Lower lobe of right lung (tissue), 2 donors: Measurements from ENCODE around the gene GAS7. TPM values are rescaled to one million over a fixed set of nuclear protein-coding genes. Genes with fewer than 3 reads are reported as not detected.

Experiments
- ATAC-seq, 2 donors: fragments of 200-7000 bp; cut with Tn5 transposase; one replicate each; pipeline ENCODE4 v1.9.1; 2020 to 2022; ENCODE audit warnings: mild to moderate bottlenecking in 2 of 2, moderate library complexity in 2 of 2
- DNase-seq: peaks from one replicate; pipeline ENCODE4 v3.0.0-alpha.2; 2020
- H3K27ac ChIP-seq: fragments of 200-600 bp; one replicate; pipeline ENCODE4 v1.8.0; 2022
- H3K27me3 ChIP-seq: fragments of 200-600 bp; one replicate; pipeline ENCODE4 v1.8.0; 2022; ENCODE audit warnings: low read depth
- H3K36me3 ChIP-seq: fragments of 200-600 bp; one replicate; pipeline ENCODE4 v1.8.0; 2022; ENCODE audit warnings: mild to moderate bottlenecking
- H3K4me1 ChIP-seq: fragments of 200-600 bp; one replicate; pipeline ENCODE4 v1.8.0; 2022
- H3K4me3 ChIP-seq: fragments of 200-600 bp; one replicate; pipeline ENCODE4 v1.8.0; 2022; ENCODE audit warnings: mild to moderate bottlenecking
- H3K9me3 ChIP-seq: fragments of 200-600 bp; one replicate; pipeline ENCODE4 v1.8.0; 2022
- intact Hi-C: fragments of 100-400 bp; cut with DNase I; formaldehyde crosslinking; loops from one replicate; pipeline ENCODE4 v1.11.0; 2022
- total RNA-seq: library from RNA; stranded (reverse); fragmentation: NEBNext Ultra II Directional; extraction: Animal tissue kit (Norgen Biotek cat#: 25700); gene quantifications from one replicate; pipeline ENCODE4 v1.2.1, GENCODE V29; 2021
- TF ChIP-seq, protein P1 (sequence below): fragments of 200-600 bp; IDR thresholded peaks from one replicate; pipeline ENCODE4 v1.8.0; 2022; ENCODE audit warnings: antibody characterized with exemption, mild to moderate bottlenecking
- donor health status: DM: no; HTN: yes; CAD: no; lungs with severe emphysema.

Gene GAS7
- total RNA-seq, 1 donor from 2014 or later, result 54.1 TPM

DNA sequence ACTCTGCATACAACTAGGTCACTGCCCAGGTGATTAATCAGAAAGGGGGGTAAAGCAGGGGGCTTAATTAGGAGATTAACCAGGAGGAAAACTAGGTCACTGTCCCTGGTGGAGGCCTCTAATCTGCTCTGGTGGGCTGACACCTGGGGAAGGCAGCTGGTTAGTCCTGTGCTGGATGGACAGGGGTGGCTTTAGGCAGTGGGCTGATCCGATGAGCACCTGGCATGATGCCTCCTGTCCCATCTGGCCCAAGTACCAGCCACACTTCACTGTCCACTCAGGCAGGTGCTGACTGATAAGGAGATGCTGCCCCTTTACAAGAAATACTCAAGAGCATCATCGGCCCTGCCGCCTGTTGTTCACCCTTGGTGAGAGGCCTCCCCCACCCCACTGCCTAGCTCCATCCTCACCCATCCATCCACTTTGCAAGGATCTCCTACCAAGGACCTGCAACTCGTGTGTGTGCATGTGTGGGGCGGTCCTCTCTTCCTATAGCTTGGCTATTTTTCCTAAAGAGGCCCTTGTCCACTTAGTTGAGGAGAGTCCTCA lies 279.5 kb downstream of the GAS7 start:
- no peak overlapping the region for H3K4me3 ChIP-seq
- H3K4me1 ChIP-seq, result no peaks in the 10 kb centered on the region
- no peak for ATAC-seq
- no peak overlapping the region for H3K27ac ChIP-seq
- H3K36me3 ChIP-seq, result peaks cover 55% of the 10 kb centered on the region
- intact Hi-C loops, result no loop called here
- H3K9me3 ChIP-seq, result no peaks in the 10 kb centered on the region
- TF ChIP-seq, protein P1, sequence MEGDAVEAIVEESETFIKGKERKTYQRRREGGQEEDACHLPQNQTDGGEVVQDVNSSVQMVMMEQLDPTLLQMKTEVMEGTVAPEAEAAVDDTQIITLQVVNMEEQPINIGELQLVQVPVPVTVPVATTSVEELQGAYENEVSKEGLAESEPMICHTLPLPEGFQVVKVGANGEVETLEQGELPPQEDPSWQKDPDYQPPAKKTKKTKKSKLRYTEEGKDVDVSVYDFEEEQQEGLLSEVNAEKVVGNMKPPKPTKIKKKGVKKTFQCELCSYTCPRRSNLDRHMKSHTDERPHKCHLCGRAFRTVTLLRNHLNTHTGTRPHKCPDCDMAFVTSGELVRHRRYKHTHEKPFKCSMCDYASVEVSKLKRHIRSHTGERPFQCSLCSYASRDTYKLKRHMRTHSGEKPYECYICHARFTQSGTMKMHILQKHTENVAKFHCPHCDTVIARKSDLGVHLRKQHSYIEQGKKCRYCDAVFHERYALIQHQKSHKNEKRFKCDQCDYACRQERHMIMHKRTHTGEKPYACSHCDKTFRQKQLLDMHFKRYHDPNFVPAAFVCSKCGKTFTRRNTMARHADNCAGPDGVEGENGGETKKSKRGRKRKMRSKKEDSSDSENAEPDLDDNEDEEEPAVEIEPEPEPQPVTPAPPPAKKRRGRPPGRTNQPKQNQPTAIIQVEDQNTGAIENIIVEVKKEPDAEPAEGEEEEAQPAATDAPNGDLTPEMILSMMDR, result no peak
- no peaks in the 10 kb centered on the region for H3K27me3 ChIP-seq
- no peak for DNase-seq

DNA sequence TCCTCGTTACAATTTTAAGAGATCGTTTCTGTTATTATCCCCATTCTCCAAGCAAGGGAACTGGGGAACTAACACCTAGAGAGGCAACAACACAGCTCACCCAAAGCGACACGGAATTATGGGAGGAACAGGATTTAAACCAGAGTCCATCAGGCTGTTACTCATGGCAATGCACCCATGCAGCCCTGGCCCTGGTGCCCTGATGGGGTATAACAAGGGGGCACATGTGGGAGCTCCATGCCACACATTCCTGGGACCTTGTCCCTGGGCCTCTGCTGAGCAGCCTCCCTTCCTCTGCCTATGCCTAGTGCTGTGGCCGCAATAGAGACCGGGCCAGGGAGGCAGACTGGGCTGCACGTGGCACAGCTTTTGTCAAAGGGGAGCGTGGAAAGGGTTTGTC lies 280.1 kb downstream of the GAS7 start:
- Histone ChIP-seq H3K9me3 (no peaks in the 10 kb centered on the region), H3K27me3 (no peaks in the 10 kb centered on the region), H3K4me1 (no peaks in the 10 kb centered on the region), H3K27ac (no peak overlapping the region), H3K4me3 (no peak overlapping the region), H3K36me3 (peaks cover 51% of the 10 kb centered on the region)
- ATAC-seq (peak in 1 of 2 donors; percentile 16), DNase-seq (no peak)
- intact Hi-C loops, result no loop called here
- TF ChIP-seq, protein P1, result no peak

DNA sequence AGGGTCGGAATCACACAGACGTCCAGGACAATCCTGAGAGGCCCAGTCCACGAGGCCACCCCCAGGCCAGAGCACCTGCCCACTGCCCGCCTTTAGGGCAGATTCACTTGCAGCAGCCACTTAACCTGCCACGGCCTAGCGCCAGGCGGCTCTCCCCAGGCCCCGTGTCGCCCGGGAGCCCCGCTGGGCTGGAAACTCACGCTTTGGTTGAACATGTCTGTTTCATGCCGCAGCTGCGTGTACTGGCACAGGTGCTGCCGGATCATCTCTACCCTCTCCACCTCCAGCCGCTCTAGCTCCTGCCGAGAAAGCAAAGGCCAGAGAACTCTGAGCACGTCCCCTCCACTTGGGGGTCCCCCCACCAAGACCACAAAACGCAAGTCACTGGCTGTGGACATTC lies 280.6 kb downstream of the GAS7 start:
- H3K27ac ChIP-seq, result no peak overlapping the region
- ATAC-seq (no peak), DNase-seq (no peak)
- no peak overlapping the region for H3K4me3 ChIP-seq
- H3K4me1 ChIP-seq, result no peaks in the 10 kb centered on the region
- TF ChIP-seq, protein P1, result no peak
- intact Hi-C loops, result no loop called here
- no peaks in the 10 kb centered on the region for H3K27me3 ChIP-seq
- H3K9me3 ChIP-seq, result no peaks in the 10 kb centered on the region
- H3K36me3 ChIP-seq, result peaks cover 54% of the 10 kb centered on the region

DNA sequence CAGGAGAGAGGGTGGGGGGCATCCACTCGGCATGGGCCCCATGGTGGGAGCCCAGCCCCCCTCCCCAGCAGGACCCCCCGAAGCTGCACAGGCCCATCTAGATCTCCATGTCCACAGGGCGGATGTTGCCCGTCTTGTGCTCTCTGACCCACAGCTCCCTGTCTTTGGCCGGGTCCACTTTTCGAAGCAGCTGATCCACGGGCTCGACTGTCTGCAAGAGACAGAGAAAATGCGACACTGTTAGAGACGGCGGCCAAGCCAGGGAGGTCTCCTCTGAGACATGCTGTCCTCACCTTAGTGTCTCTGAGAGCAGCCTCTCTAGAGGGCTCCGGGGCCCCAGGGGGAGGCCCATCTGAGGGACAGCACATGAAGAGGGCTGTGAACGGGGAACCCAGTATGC lies 281.3 kb downstream of the GAS7 start:
- TF ChIP-seq, protein P1, result no peak
- DNase-seq, result no peak
- peaks cover 48% of the 10 kb centered on the region for H3K36me3 ChIP-seq
- intact Hi-C loops, result no loop called here
- H3K4me3 ChIP-seq, result no peak overlapping the region
- no peak for ATAC-seq
- H3K27me3 ChIP-seq, result no peaks in the 10 kb centered on the region
- H3K4me1 ChIP-seq, result no peaks in the 10 kb centered on the region
- no peaks in the 10 kb centered on the region for H3K9me3 ChIP-seq
- H3K27ac ChIP-seq, result no peak overlapping the region

DNA sequence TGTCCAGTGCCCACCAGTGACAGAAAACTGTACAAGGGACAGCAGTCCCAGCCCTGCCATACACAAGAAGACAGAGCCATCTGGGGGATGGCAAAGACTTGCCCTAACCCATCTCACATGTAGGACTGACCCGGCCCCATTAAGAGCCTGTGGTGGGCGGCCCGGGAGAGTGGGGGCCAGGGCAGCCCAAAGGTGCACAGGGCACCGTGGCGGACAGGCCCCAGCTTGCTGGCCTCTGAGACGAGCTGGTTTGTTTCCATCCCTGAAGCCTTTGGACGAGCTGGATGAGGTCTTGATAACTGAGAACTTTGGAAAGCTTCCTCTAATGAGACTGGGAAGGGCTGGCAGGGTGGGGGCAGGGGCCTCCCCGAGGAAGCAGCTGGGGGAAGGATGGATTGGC lies 282.3 kb downstream of the GAS7 start:
- H3K36me3 ChIP-seq, result peaks cover 45% of the 10 kb centered on the region
- TF ChIP-seq, protein P1, result no peak
- H3K4me3 ChIP-seq, result no peak overlapping the region
- intact Hi-C loops, result no loop called here
- H3K27me3 ChIP-seq, result no peaks in the 10 kb centered on the region
- no peaks in the 10 kb centered on the region for H3K9me3 ChIP-seq
- ATAC-seq (no peak), DNase-seq (no peak)
- no peaks in the 10 kb centered on the region for H3K4me1 ChIP-seq
- no peak overlapping the region for H3K27ac ChIP-seq

DNA sequence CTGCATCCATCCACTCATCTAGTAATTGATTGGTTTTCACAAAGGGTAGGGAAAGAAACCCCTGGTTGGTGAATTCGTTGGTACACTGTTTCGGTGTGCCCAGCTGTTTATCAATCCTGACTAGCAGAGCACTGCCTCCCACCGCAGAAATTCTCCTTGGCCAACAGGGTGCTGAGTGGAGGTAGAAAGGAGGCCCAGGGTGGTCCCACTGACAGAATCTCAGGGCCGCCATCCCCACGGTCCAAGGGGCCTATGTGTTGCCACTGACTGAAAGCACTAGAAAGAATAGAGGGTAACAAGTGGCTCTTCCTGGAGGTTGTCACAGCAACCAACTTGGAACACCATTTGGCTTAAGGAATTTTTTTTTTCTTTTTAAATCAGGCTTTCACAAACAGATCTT lies 284.9 kb downstream of the GAS7 start:
- TF ChIP-seq, protein P1, result no peak
- H3K27me3 ChIP-seq, result no peaks in the 10 kb centered on the region
- DNase-seq (no peak), ATAC-seq (no peak)
- H3K4me3 ChIP-seq, result no peak overlapping the region
- no peaks in the 10 kb centered on the region for H3K9me3 ChIP-seq
- intact Hi-C loops, result no loop called here
- peaks cover 41% of the 10 kb centered on the region for H3K36me3 ChIP-seq
- no peak overlapping the region for H3K27ac ChIP-seq
- H3K4me1 ChIP-seq, result no peaks in the 10 kb centered on the region
